ENCODE results near the gene HRH2.

DNA sequence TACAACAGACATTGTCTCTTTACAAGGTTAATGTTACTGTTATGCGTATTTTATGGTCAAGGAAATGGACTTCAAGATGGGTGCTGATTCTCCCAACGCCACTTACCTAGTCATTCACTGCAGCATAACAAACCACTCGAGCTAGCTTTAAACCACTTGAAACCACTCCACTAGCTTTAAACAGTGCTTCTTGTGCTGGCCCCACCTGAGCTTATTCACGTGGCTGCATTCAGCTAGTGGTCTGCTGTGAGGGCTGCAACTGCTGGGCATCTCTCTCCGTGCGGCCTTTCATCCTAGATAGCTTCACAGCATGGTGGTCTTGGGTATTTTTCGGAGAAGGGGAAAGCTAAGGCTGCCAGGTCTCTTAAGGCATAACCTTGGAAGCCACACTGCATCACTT is 3.5 kb upstream of the HRH2 start:
- TF ChIP-seq PRDM15 (CRISPR knock-in tag; IDR thresholded peaks at IDR 0.05): no peak
- TF ChIP-seq, protein P1, sequence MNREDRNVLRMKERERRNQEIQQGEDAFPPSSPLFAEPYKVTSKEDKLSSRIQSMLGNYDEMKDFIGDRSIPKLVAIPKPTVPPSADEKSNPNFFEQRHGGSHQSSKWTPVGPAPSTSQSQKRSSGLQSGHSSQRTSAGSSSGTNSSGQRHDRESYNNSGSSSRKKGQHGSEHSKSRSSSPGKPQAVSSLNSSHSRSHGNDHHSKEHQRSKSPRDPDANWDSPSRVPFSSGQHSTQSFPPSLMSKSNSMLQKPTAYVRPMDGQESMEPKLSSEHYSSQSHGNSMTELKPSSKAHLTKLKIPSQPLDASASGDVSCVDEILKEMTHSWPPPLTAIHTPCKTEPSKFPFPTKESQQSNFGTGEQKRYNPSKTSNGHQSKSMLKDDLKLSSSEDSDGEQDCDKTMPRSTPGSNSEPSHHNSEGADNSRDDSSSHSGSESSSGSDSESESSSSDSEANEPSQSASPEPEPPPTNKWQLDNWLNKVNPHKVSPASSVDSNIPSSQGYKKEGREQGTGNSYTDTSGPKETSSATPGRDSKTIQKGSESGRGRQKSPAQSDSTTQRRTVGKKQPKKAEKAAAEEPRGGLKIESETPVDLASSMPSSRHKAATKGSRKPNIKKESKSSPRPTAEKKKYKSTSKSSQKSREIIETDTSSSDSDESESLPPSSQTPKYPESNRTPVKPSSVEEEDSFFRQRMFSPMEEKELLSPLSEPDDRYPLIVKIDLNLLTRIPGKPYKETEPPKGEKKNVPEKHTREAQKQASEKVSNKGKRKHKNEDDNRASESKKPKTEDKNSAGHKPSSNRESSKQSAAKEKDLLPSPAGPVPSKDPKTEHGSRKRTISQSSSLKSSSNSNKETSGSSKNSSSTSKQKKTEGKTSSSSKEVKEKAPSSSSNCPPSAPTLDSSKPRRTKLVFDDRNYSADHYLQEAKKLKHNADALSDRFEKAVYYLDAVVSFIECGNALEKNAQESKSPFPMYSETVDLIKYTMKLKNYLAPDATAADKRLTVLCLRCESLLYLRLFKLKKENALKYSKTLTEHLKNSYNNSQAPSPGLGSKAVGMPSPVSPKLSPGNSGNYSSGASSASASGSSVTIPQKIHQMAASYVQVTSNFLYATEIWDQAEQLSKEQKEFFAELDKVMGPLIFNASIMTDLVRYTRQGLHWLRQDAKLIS (CRISPR knock-in tag; IDR thresholded peaks at IDR 0.05; ENCODE audit: borderline replicate concordance): no peak
- TF ChIP-seq CTCF (IDR thresholded peaks at IDR 0.05): no peak
- TF ChIP-seq, protein P2, sequence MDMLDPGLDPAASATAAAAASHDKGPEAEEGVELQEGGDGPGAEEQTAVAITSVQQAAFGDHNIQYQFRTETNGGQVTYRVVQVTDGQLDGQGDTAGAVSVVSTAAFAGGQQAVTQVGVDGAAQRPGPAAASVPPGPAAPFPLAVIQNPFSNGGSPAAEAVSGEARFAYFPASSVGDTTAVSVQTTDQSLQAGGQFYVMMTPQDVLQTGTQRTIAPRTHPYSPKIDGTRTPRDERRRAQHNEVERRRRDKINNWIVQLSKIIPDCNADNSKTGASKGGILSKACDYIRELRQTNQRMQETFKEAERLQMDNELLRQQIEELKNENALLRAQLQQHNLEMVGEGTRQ (CRISPR knock-in tag; IDR thresholded peaks at IDR 0.05): no peak
- TF ChIP-seq ZNF121 (CRISPR knock-in tag; IDR thresholded peaks at IDR 0.05): no peak
- no peak for TF ChIP-seq JUN (CRISPR knock-in tag; IDR thresholded peaks at IDR 0.05)
- no peak for TF ChIP-seq RELA (CRISPR knock-in tag; IDR thresholded peaks at IDR 0.05; ENCODE audit: borderline replicate concordance)
- no peak for TF ChIP-seq USF1 (CRISPR knock-in tag; IDR thresholded peaks at IDR 0.05)
- no peak for TF ChIP-seq JAZF1 (CRISPR knock-in tag; IDR thresholded peaks at IDR 0.05)
- no peak for TF ChIP-seq FOXP1 (CRISPR knock-in tag; IDR thresholded peaks at IDR 0.05; ENCODE audit: borderline replicate concordance)
- no peak for TF ChIP-seq ZNF263 (CRISPR knock-in tag; IDR thresholded peaks at IDR 0.05; ENCODE audit: low read depth)
- no peak for TF ChIP-seq CREB1 (CRISPR knock-in tag; IDR thresholded peaks at IDR 0.05)

All from WTC11 (cell line).